Endodermal cell (in vitro differentiated cells): Measurements from ENCODE around the gene ZNF692. TPM values are rescaled to one million over a fixed set of nuclear protein-coding genes. Genes with fewer than 3 reads are reported as not detected.

ENCODE experiments used
- DNase-seq: peaks from one replicate; pipeline ENCODE4 v3.0.0-alpha.2; 2017
- H3K27ac ChIP-seq: 2 replicates; pipeline ENCODE4 v1.5.1; 2013; ENCODE audit warnings: mild to moderate bottlenecking, low read depth, low read length, moderate library complexity
- H3K27me3 ChIP-seq: 2 replicates; pipeline ENCODE4 v1.6.1; 2013; ENCODE audit warnings: mild to moderate bottlenecking, low read length, moderate library complexity; ENCODE audit not compliant: insufficient read depth, control insufficient read depth, poor library complexity, severe bottlenecking
- H3K36me3 ChIP-seq: 2 replicates; pipeline ENCODE4 v1.7.0; 2013; ENCODE audit warnings: mild to moderate bottlenecking, low read length, moderate library complexity; ENCODE audit not compliant: control insufficient read depth, insufficient read depth
- H3K4me1 ChIP-seq: one replicate; pipeline ENCODE4 v1.7.0; 2013; ENCODE audit warnings: low read length; ENCODE audit not compliant: control insufficient read depth, insufficient read depth
- H3K4me3 ChIP-seq: 2 replicates; pipeline ENCODE4 v1.5.1; 2013; ENCODE audit warnings: mild to moderate bottlenecking, low read length, moderate library complexity
- H3K9ac ChIP-seq: 2 replicates; pipeline ENCODE4 v1.6.1; 2013; ENCODE audit warnings: mild to moderate bottlenecking, low read length, moderate library complexity; ENCODE audit not compliant: poor library complexity, severe bottlenecking; ENCODE audit errors: extremely low read depth
- H3K9me3 ChIP-seq: 2 replicates; pipeline ENCODE4 v1.6.1; 2013; ENCODE audit warnings: mild to moderate bottlenecking, low read length, moderate library complexity; ENCODE audit not compliant: control insufficient read depth
- H3K27ac Mint-ChIP-seq: 2 replicates; pipeline ENCODE4 v1.8.0; 2020; ENCODE audit warnings: mixed read lengths
- H3K27me3 Mint-ChIP-seq: 2 replicates; pipeline ENCODE4 v1.8.0; 2021; ENCODE audit warnings: mild to moderate bottlenecking, mixed read lengths; ENCODE audit not compliant: insufficient read depth
- H3K36me3 Mint-ChIP-seq: 2 replicates; pipeline ENCODE4 v1.8.0; 2020; ENCODE audit warnings: low read depth, mixed read lengths
- H3K4me1 Mint-ChIP-seq: 2 replicates; pipeline ENCODE4 v1.8.0; 2020; ENCODE audit warnings: mixed read lengths
- H3K4me3 Mint-ChIP-seq: 2 replicates; pipeline ENCODE4 v1.8.0; 2020; ENCODE audit warnings: mild to moderate bottlenecking, moderate library complexity, mixed read lengths
- H3K9me3 Mint-ChIP-seq: 2 replicates; pipeline ENCODE4 v1.8.0; 2020; ENCODE audit warnings: mild to moderate bottlenecking, mixed read lengths
- WGBS, 2 experiments: methylation state at CpG; one replicate each; pipeline versions ENCODE4 v1.1.5 to v1.1.7; 2013; ENCODE audit warnings: missing lambda C conversion rate in 2 of 2, mixed read lengths in 1 of 2; ENCODE audit not compliant: insufficient coverage in 1 of 2, insufficient read length in 1 of 2; 5-methylcytosine and 5-hydroxymethylcytosine counted together
- total RNA-seq, 2 donors: library from RNA; stranded (reverse); fragmentation: NEBNext Ultra II Directional in 1 of 2; extraction: Animal tissue kit (Norgen Biotek cat#: 25700) in 1 of 2; gene quantifications; 2 replicates in 1 of 2; 3 replicates in 1 of 2; pipeline ENCODE4 v1.2.1, GENCODE V29; 2021
- TF ChIP-seq, protein P1 (sequence below): fragments of 200-600 bp; sonication (generic); conservative IDR thresholded peaks from 2 replicates; pipeline ENCODE4 v1.5.0; 2021; ENCODE audit warnings: antibody characterized with exemption, mild to moderate bottlenecking

The ZNF692 gene
- total RNA-seq, 2 donors from 2014 or later, result 47.6 to 50.3 TPM

GRCh38 chr1:248848602-248849001 lies 10.3 kb downstream of the ZNF692 start:
- Histone ChIP-seq H3K4me1 (no peaks in the 10 kb centered on the region), H3K9me3 (no peaks in the 10 kb centered on the region), H3K27me3 (no peaks in the 10 kb centered on the region), H3K27ac (no peak overlapping the region), H3K4me3 (no peak overlapping the region), H3K36me3 (peaks cover 53% of the 10 kb centered on the region), H3K9ac (no peak overlapping the region)
- H3K36me3 Mint-ChIP-seq, result peaks cover 32% of the 10 kb centered on the region
- no peaks in the 10 kb centered on the region for H3K27me3 Mint-ChIP-seq
- TF ChIP-seq, protein P1, sequence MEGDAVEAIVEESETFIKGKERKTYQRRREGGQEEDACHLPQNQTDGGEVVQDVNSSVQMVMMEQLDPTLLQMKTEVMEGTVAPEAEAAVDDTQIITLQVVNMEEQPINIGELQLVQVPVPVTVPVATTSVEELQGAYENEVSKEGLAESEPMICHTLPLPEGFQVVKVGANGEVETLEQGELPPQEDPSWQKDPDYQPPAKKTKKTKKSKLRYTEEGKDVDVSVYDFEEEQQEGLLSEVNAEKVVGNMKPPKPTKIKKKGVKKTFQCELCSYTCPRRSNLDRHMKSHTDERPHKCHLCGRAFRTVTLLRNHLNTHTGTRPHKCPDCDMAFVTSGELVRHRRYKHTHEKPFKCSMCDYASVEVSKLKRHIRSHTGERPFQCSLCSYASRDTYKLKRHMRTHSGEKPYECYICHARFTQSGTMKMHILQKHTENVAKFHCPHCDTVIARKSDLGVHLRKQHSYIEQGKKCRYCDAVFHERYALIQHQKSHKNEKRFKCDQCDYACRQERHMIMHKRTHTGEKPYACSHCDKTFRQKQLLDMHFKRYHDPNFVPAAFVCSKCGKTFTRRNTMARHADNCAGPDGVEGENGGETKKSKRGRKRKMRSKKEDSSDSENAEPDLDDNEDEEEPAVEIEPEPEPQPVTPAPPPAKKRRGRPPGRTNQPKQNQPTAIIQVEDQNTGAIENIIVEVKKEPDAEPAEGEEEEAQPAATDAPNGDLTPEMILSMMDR, result no peak
- peak; percentile 29 for DNase-seq
- H3K27ac Mint-ChIP-seq, result no peak overlapping the region
- 94 to 100% methylated on average over 6 to 8 of the region's 8 CpGs for WGBS, 2 experiments
- H3K4me3 Mint-ChIP-seq, result no peak overlapping the region
- no peaks in the 10 kb centered on the region for H3K4me1 Mint-ChIP-seq
- H3K9me3 Mint-ChIP-seq, result no peaks in the 10 kb centered on the region

GRCh38 chr1:248847956-248848561 lies 10.8 kb downstream of the ZNF692 start:
- H3K4me3 ChIP-seq, result no peak overlapping the region
- Mint-ChIP-seq H3K4me1 (no peaks in the 10 kb centered on the region), H3K27ac (no peak overlapping the region), H3K36me3 (peaks cover 32% of the 10 kb centered on the region), H3K9me3 (no peaks in the 10 kb centered on the region), H3K4me3 (no peak overlapping the region), H3K27me3 (no peaks in the 10 kb centered on the region)
- no peak overlapping the region for H3K27ac ChIP-seq
- H3K36me3 ChIP-seq, result peaks cover 48% of the 10 kb centered on the region
- no peak overlapping the region for H3K9ac ChIP-seq
- TF ChIP-seq, protein P1, result no peak
- WGBS, 2 experiments, result 96 to 97% methylated on average over 47 to 72 of the region's 72 CpGs
- H3K4me1 ChIP-seq, result no peaks in the 10 kb centered on the region
- peak; percentile 39 for DNase-seq
- H3K9me3 ChIP-seq, result no peaks in the 10 kb centered on the region
- H3K27me3 ChIP-seq, result no peaks in the 10 kb centered on the region

- Histone ChIP-seq H3K9me3 (no peaks in the 10 kb centered on the region), H3K27ac (no peak overlapping the region), H3K9ac (no peak overlapping the region), H3K4me1 (no peaks in the 10 kb centered on the region), H3K4me3 (no peak overlapping the region), H3K36me3 (peaks cover 46% of the 10 kb centered on the region), H3K27me3 (no peaks in the 10 kb centered on the region)
- H3K4me1 Mint-ChIP-seq, result no peaks in the 10 kb centered on the region
- no peaks in the 10 kb centered on the region for H3K9me3 Mint-ChIP-seq
- no peak overlapping the region for H3K4me3 Mint-ChIP-seq
- 96 to 97% methylated on average over 69 to 76 of the region's 76 CpGs for WGBS, 2 experiments
- DNase-seq, result peak; percentile 36
- peaks cover 32% of the 10 kb centered on the region for H3K36me3 Mint-ChIP-seq
- TF ChIP-seq, protein P1, result no peak
- H3K27me3 Mint-ChIP-seq, result no peaks in the 10 kb centered on the region
- no peak overlapping the region for H3K27ac Mint-ChIP-seq
Measured at GRCh38 chr1:248847181-248847955, 11.5 kb downstream of the ZNF692 start.
